Fibroblast of lung (primary cell): Measurements from ENCODE around the gene ABCB11.

Experiments
- EZH2 ChIP-seq: IDR thresholded peaks from 2 replicates; pipeline ENCODE4 v1.5.1; 2012; ENCODE audit warnings: low read length, control low read depth, mild to moderate bottlenecking; ENCODE audit errors: missing control alignments
- TF ChIP-seq, protein P1 (sequence below), 2 donors: IDR thresholded peaks in 1 of 2; conservative IDR thresholded peaks in 1 of 2; 1 replicate in 1 of 2; 2 replicates in 1 of 2; pipeline ENCODE4 v1.5.1; 2011 to 2012; ENCODE audit warnings: low read length in 2 of 2, control low read depth in 1 of 2, inconsistent platforms in 1 of 2, low read depth in 1 of 2, mild to moderate bottlenecking in 1 of 2

DNA sequence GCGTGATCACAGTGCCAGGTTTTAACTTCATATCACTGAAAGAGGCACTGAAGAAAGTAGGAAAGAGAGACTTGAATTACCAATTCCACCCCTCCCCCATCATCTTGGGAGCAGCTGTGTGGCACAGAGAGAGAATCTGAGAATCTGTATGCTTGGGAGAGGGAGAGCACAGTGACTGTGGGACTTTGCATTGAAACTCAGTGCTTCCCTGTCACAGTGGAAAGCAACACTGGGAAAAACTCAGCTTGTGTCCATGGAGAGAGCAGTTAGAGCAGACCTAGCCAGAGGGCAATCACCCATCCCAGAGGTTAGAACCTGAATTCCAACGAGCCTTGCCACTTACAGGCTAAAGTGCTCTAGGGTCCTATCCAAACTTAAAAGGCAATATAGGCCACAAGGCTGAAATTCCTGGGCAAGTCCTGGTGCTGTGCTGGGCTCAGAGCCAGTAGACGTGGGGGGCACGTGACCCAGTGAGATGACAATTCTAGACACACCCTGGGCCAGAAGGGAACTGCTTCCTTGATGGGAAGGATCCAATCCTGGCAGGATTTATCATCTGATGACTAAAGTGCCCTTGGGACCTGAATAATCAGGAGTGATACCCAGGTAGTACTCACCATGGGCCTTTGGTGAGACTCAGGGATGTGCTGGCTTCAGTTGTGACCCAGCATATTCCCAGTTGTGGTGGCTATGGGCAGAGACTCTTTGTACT, 15.5 kb upstream of the ABCB11 start:
- TF ChIP-seq, protein P1, sequence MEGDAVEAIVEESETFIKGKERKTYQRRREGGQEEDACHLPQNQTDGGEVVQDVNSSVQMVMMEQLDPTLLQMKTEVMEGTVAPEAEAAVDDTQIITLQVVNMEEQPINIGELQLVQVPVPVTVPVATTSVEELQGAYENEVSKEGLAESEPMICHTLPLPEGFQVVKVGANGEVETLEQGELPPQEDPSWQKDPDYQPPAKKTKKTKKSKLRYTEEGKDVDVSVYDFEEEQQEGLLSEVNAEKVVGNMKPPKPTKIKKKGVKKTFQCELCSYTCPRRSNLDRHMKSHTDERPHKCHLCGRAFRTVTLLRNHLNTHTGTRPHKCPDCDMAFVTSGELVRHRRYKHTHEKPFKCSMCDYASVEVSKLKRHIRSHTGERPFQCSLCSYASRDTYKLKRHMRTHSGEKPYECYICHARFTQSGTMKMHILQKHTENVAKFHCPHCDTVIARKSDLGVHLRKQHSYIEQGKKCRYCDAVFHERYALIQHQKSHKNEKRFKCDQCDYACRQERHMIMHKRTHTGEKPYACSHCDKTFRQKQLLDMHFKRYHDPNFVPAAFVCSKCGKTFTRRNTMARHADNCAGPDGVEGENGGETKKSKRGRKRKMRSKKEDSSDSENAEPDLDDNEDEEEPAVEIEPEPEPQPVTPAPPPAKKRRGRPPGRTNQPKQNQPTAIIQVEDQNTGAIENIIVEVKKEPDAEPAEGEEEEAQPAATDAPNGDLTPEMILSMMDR (conservative IDR thresholded peaks at IDR 0.05 in 1 of 2, IDR thresholded peaks at IDR 0.05 in 1 of 2; ENCODE audit: low read depth in 1 of 2, low read length in 2 of 2): no peak
- TF ChIP-seq EZH2: no peak
